Fibroblast of villous mesenchyme (primary cell): ENCODE measurements around the gene KRT84. TPM values are rescaled to one million over a fixed set of nuclear protein-coding genes. Genes with fewer than 3 reads are reported as not detected.
A peak's percentile ranks its signal among the peaks of the same experiment; 100 is the strongest.

Experiments used
- DNase-seq: peaks from one replicate; pipeline ENCODE4 v3.0.0-alpha.2; 2010; ENCODE audit warnings: low read depth
- H3K4me3 ChIP-seq: 2 replicates; pipeline ENCODE4 v1.5.1; 2011; ENCODE audit warnings: low read depth, mild to moderate bottlenecking, low read length
- CTCF ChIP-seq: IDR thresholded peaks from 2 replicates; pipeline ENCODE4 v1.5.1; 2012; ENCODE audit warnings: low read depth, mild to moderate bottlenecking, low read length; ENCODE audit not compliant: insufficient read depth
- total RNA-seq: library from RNA; depleted of rRNA; stranded (reverse); fragments of >200 nt; gene quantifications from 2 replicates; pipeline ENCODE4 v1.2.3, GENCODE V29; 2012

The KRT84 gene
- total RNA-seq, 1 donor: not detected

- TF ChIP-seq CTCF: no peak
- no peak for DNase-seq
- no peak overlapping the region for H3K4me3 ChIP-seq
These were observed 20.5 kb downstream of the KRT84 start for GRCh38 chr12:52364901-52365489.

GRCh38 chr12:52364061-52364460 lies 21.4 kb downstream of the KRT84 start:
- TF ChIP-seq CTCF: no peak
- H3K4me3 ChIP-seq: no peak overlapping the region
- no peak for DNase-seq

GRCh38 chr12:52363111-52363679 lies 22.3 kb downstream of the KRT84 start:
- DNase-seq: no peak
- no peak overlapping the region for H3K4me3 ChIP-seq
- no peak for TF ChIP-seq CTCF

GRCh38 chr12:52362118-52362726 lies 23.2 kb downstream of the KRT84 start:
- DNase-seq: no peak
- TF ChIP-seq CTCF: peak; percentile 22
- H3K4me3 ChIP-seq: no peak overlapping the region

GRCh38 chr12:52361553-52361952 lies 23.9 kb downstream of the KRT84 start:
- no peak for TF ChIP-seq CTCF
- no peak overlapping the region for H3K4me3 ChIP-seq
- DNase-seq: no peak

- no peak for DNase-seq
- no peak overlapping the region for H3K4me3 ChIP-seq
- TF ChIP-seq CTCF: no peak
These were observed 24.7 kb downstream of the KRT84 start for GRCh38 chr12:52360663-52361271.
